ENCODE measurements around the gene CYB5A. TPM values are rescaled to one million over a fixed set of nuclear protein-coding genes. Genes with fewer than 3 reads are reported as not detected.
A peak's percentile ranks its signal among the peaks of the same experiment; 100 is the strongest.

The CYB5A gene
- total and polyA plus RNA-seq, 12 donors, result 40.4 to 121 (median 76.3) TPM

GRCh38 chr18:74251297-74252038 is 40.3 kb downstream of the CYB5A start:
- intact Hi-C loops (cut with DNase I), result loop anchor here in 1 of 10 donors (5.0 kb wide), 1 partner anchor 36 kb away; no protein-coding TSS in a partner anchor

DNA sequence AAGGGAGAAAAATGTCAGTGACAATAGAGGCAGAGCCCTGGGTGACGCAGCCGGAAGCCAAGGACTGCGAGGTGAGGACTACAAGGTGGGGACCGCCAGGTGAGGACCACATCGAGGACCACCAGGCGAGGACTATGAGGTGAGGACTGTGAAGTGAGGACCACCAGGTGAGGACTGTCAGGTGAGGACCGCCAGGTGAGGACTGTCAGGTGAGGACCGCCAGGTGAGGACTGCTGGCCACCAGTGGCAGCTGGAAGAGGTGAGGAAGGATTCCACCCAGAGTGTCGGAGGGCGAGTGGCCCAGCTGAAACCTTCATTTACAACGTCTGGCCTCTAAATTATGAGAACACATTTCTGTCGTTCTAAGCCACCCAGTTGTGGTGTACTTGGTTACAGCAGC is 41.6 kb downstream of the CYB5A start:
- peak in 2 of 8 donors; percentile 7 to 38 for ATAC-seq
- peak overlapping the region in 1 of 10 donors; percentile 36 for H3K27ac ChIP-seq

More at GRCh38 chr18:74251297-74252038, 40.3 kb downstream of the CYB5A start:
- Histone ChIP-seq H3K27me3 (no peaks in the 10 kb centered on the region), H3K4me3 (no peak overlapping the region), H3K27ac (peak overlapping the region in 3 of 10 donors; percentile 23 to 74 (median 38)), H3K4me1 (peaks cover 0 to 44% (median 31%) of the 10 kb centered on the region in 9 donors), H3K9me3 (no peaks in the 10 kb centered on the region), H3K36me3 (peaks cover 0 to 24% (median 0%) of the 10 kb centered on the region in 9 donors)
- ATAC-seq (peak in 2 of 8 donors; percentile 5 to 32), DNase-seq (no peak)
- TF ChIP-seq CTCF (IDR thresholded peaks at IDR 0.05), result no peak
- WGBS, 2 donors, result 56 to 60% methylated on average over 4 of the region's 4 CpGs

GRCh38 chr18:74249181-74249968 is 42.4 kb downstream of the CYB5A start:
- intact Hi-C loops (cut with DNase I), result no loop called here
- Histone ChIP-seq H3K27me3 (no peaks in the 10 kb centered on the region), H3K36me3 (peaks cover 0 to 24% (median 0%) of the 10 kb centered on the region in 9 donors), H3K27ac (peak overlapping the region in 1 of 10 donors; percentile 36), H3K9me3 (no peaks in the 10 kb centered on the region), H3K4me1 (peaks cover 0 to 35% (median 14%) of the 10 kb centered on the region in 9 donors), H3K4me3 (no peak overlapping the region)
- DNase-seq, result no peak
- WGBS, 2 donors, result 91 to 95% methylated on average over 11 of the region's 11 CpGs
- TF ChIP-seq CTCF (IDR thresholded peaks at IDR 0.05), result no peak
- ATAC-seq, result peak in 2 of 8 donors; percentile 62 to 85

More for the DNA sequence above, 41.6 kb downstream of the CYB5A start:
- H3K4me3 ChIP-seq, result no peak overlapping the region
- intact Hi-C loops (cut with DNase I), result loop anchor here in 1 of 10 donors (5.0 kb wide), 1 partner anchor 37 kb away; no protein-coding TSS in a partner anchor
- no peaks in the 10 kb centered on the region for H3K9me3 ChIP-seq
- WGBS, 2 donors, result 96 to 97% methylated on average over 12 of the region's 12 CpGs
- DNase-seq, result no peak
- TF ChIP-seq CTCF (IDR thresholded peaks at IDR 0.05), result no peak
- H3K27me3 ChIP-seq, result no peaks in the 10 kb centered on the region
- peaks cover 0 to 24% (median 0%) of the 10 kb centered on the region in 9 donors for H3K36me3 ChIP-seq
- H3K4me1 ChIP-seq, result peaks cover 0 to 38% (median 17%) of the 10 kb centered on the region in 9 donors

DNA sequence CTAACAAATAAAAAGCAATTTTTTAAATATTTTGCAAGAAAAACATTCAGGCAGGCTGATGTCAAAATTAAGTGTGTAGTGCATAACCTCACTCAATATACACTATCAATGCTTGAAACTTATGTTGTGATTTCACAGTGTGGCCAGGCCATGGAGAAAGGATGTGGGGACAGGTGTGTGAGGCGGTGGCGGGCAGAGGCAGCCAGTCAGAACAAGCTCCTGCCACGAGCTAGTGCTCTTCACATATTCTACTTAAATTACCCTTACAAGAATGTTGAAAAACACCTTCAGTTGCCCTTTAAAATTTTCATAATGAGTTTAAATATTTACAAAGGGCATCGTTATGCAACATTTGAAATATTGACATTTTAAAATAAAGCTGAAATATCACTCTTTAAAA is 43.2 kb downstream of the CYB5A start:
- H3K4me3 ChIP-seq, result no peak overlapping the region
- H3K27me3 ChIP-seq, result no peaks in the 10 kb centered on the region
- peaks cover 0 to 35% (median 14%) of the 10 kb centered on the region in 9 donors for H3K4me1 ChIP-seq
- WGBS, 2 donors, result 74 to 84% methylated on average over 4 of the region's 4 CpGs
- TF ChIP-seq CTCF (IDR thresholded peaks at IDR 0.05), result no peak
- no peak overlapping the region for H3K27ac ChIP-seq
- H3K36me3 ChIP-seq, result peaks cover 0 to 24% (median 0%) of the 10 kb centered on the region in 9 donors
- DNase-seq (no peak), ATAC-seq (no peak)
- intact Hi-C loops (cut with DNase I), result no loop called here
- no peaks in the 10 kb centered on the region for H3K9me3 ChIP-seq

Measured in heart right ventricle (tissue), 16 donors.